GM12878 (cell line): ENCODE results near the gene NXPH1. TPM values are rescaled to one million over a fixed set of nuclear protein-coding genes. Genes with fewer than 3 reads are reported as not detected.

Experiments
- ATAC-seq: fragments of 200-7000 bp; cut with Tn5 transposase; 3 replicates; pipeline ENCODE4 v1.9.1; 2020; ENCODE audit warnings: mild to moderate bottlenecking, moderate library complexity
- BruUV-seq: library from RNA; stranded (reverse); fragments of 400-500 nt; replicated peaks from 2 replicates; lab custom pipeline; 2021; lab: Mats Ljungman, UMichigan
- CTCF ChIA-PET: fragments of 300-600 bp; sonication (Branson Sonifier 250); formaldehyde crosslinking; extraction: SDS; loops from one replicate; lab custom pipeline; 2021; ENCODE audit warnings: inconsistent platforms; lab: Yijun Ruan, JAX
- POLR2A ChIA-PET: fragments of 350-600 bp; formaldehyde crosslinking; extraction: SDS; loops from one replicate; lab custom pipeline; 2021; ENCODE audit warnings: inconsistent platforms; lab: Charles Lee
- RAD21 ChIA-PET: fragments of 300-600 bp; sonication (Branson Sonifier 250); formaldehyde crosslinking; loops from one replicate; lab custom pipeline; 2023; ENCODE audit warnings: antibody characterized with exemption; ENCODE audit not compliant: unreplicated experiment; lab: Charles Lee
- SMC1A ChIA-PET: fragments of 300-600 bp; sonication (Branson Sonifier 250); formaldehyde crosslinking; loops from one replicate; lab custom pipeline; 2023; ENCODE audit not compliant: unreplicated experiment, uncharacterized antibody; lab: Charles Lee
- DNase-seq: peaks from one replicate; pipeline ENCODE4 v3.0.0-alpha.2; 2011; ENCODE audit warnings: low read depth, low spot score
- FAIRE-seq: peaks from 3 replicates; lab custom pipeline; 2011; peaks lifted over from hg19 to GRCh38; lab: Jason Lieb, UNC
- H2AFZ ChIP-seq: 2 replicates; pipeline ENCODE4 v1.6.0; 2011; ENCODE audit warnings: low read depth, low read length, control low read depth; ENCODE audit not compliant: control insufficient read depth
- H3K27ac ChIP-seq: 2 replicates; pipeline ENCODE4 v1.5.1; 2011; ENCODE audit warnings: control low read depth; ENCODE audit not compliant: control insufficient read depth, insufficient read depth
- H3K27me3 ChIP-seq, 2 experiments: replicated peaks in 1 of 2; 2 replicates each; pipeline versions ENCODE4 v1.6.0 to v1.6.1; 2011; ENCODE audit warnings: low read length in 1 of 2; ENCODE audit not compliant: control insufficient read depth in 2 of 2, insufficient read depth in 2 of 2
- H3K36me3 ChIP-seq, 2 experiments: 2 replicates each; pipeline ENCODE4 v1.5.1; 2011; ENCODE audit warnings: low read length in 1 of 2; ENCODE audit not compliant: control insufficient read depth in 2 of 2, insufficient read depth in 2 of 2
- H3K4me1 ChIP-seq: 2 replicates; pipeline ENCODE4 v1.6.1; 2011; ENCODE audit warnings: mild to moderate bottlenecking, low read length, moderate library complexity, mixed read lengths; ENCODE audit not compliant: control insufficient read depth, insufficient read depth
- H3K4me2 ChIP-seq: 2 replicates; pipeline ENCODE4 v1.6.0; 2011; ENCODE audit warnings: control low read depth; ENCODE audit not compliant: control insufficient read depth, insufficient read depth
- H3K4me3 ChIP-seq: fragments of 200-600 bp; sonication (generic); 2 replicates; pipeline ENCODE4 v1.5.1; 2016
- H3K79me2 ChIP-seq: 2 replicates; pipeline ENCODE4 v1.6.0; 2011; ENCODE audit warnings: low read length; ENCODE audit not compliant: control insufficient read depth, insufficient read depth
- H3K9ac ChIP-seq: 2 replicates; pipeline ENCODE4 v1.8.0; 2011; ENCODE audit warnings: low read length, control low read depth, mixed read lengths; ENCODE audit not compliant: control insufficient read depth, insufficient read depth
- H3K9me3 ChIP-seq: replicated peaks from 3 replicates; pipeline ENCODE4 v1.5.1; 2011; ENCODE audit warnings: mild to moderate bottlenecking, low read length; ENCODE audit not compliant: control insufficient read depth, insufficient read depth
- H4K20me1 ChIP-seq: 2 replicates; pipeline ENCODE4 v1.6.0; 2011; ENCODE audit not compliant: control insufficient read depth, insufficient read depth
- ATF7 ChIP-seq: fragments of 450-650 bp; IDR thresholded peaks from 2 replicates; pipeline ENCODE4 v1.6.1; 2016; ENCODE audit warnings: low read depth, mild to moderate bottlenecking
- BCLAF1 ChIP-seq: fragments of 450-650 bp; IDR thresholded peaks from 2 replicates; pipeline ENCODE4 v1.6.1; 2017; ENCODE audit warnings: antibody characterized with exemption, mild to moderate bottlenecking, moderate library complexity
- BHLHE40 ChIP-seq, 2 experiments: fragments of 450-650 bp in 1 of 2; IDR thresholded peaks; 2 replicates each; pipeline ENCODE4 v1.6.1; 2011 to 2017; ENCODE audit warnings: low read depth in 2 of 2, borderline replicate concordance in 1 of 2, improper control_type of control experiment in 1 of 2, low read length in 1 of 2, mild to moderate bottlenecking in 1 of 2
- CEBPZ ChIP-seq: fragments of 150-350 bp; IDR thresholded peaks from 2 replicates; pipeline ENCODE4 v1.6.1; 2016; ENCODE audit warnings: low read depth, low read length
- ETV6 ChIP-seq, 2 experiments: fragments of 450-650 bp in 1 of 2; IDR thresholded peaks in 1 of 2; conservative IDR thresholded peaks in 1 of 2; 2 replicates each; pipeline ENCODE4 v1.6.1; 2014; ENCODE audit warnings: antibody characterized with exemption in 1 of 2, borderline replicate concordance in 1 of 2, low read depth in 1 of 2, mild to moderate bottlenecking in 1 of 2, moderate library complexity in 1 of 2
- IRF3 ChIP-seq: fragments of 450-650 bp; IDR thresholded peaks from 2 replicates; pipeline ENCODE4 v1.6.1; 2014; ENCODE audit warnings: mild to moderate bottlenecking
- POLR2A ChIP-seq: IDR thresholded peaks from 2 replicates; pipeline ENCODE4 v1.6.1; 2011; ENCODE audit warnings: low read depth, mild to moderate bottlenecking, low read length
- POLR2AphosphoS5 ChIP-seq: IDR thresholded peaks from 2 replicates; pipeline ENCODE4 v1.6.1; 2011; ENCODE audit warnings: mild to moderate bottlenecking, low read length, inconsistent platforms
- REST ChIP-seq: IDR thresholded peaks from 2 replicates; pipeline ENCODE4 v1.6.1; 2012; ENCODE audit warnings: mild to moderate bottlenecking, low read depth, low read length
- SRF ChIP-seq, 2 experiments: IDR thresholded peaks; 2 replicates each; pipeline ENCODE4 v1.6.1; 2011; ENCODE audit warnings: low read depth in 2 of 2, low read length in 2 of 2, mild to moderate bottlenecking in 1 of 2, moderate library complexity in 1 of 2
- ZNF24 ChIP-seq: fragments of 450-650 bp; IDR thresholded peaks from 2 replicates; pipeline ENCODE4 v1.6.1; 2017; ENCODE audit warnings: antibody characterized with exemption, mild to moderate bottlenecking
- WGBS: methylation state at CpG from one replicate; pipeline ENCODE4 v1.1.6; 2016; ENCODE audit warnings: low lambda C conversion rate; ENCODE audit not compliant: insufficient replicate concordance, insufficient coverage; ENCODE audit errors: missing lambda C conversion rate; 5-methylcytosine and 5-hydroxymethylcytosine counted together
- in situ Hi-C: fragments of 300-500 bp; cut with MboI; formaldehyde crosslinking; loops from 9 replicates; pipeline ENCODE4 v1.14.3; 2018; ENCODE audit warnings: mixed read lengths
- intact Hi-C: fragments of 100-400 bp; cut with micrococcal nuclease; formaldehyde crosslinking; loops from one replicate; pipeline ENCODE4 v1.14.2; 2022; ENCODE audit not compliant: unreplicated experiment
- polyA plus RNA-seq, 11 experiments: library from polyadenylated mRNA; depleted of rRNA in 4 of 11; unstranded in 6 of 11; stranded (reverse) in 5 of 11; fragments of >200 nt; fragmentation: Nextera tagmentation in 4 of 11; fragmentation: Illumina TruSeq in 1 of 11; extraction: Ambion mirVana in 4 of 11; extraction: Trizol in 1 of 11; gene quantifications; 1 replicate in 1 of 11; 2 replicates in 10 of 11; pipeline versions ENCODE4 v1.2.1 to v1.2.3, GENCODE V29; 2011 to 2016; ENCODE audit warnings: inconsistent platforms in 2 of 11, missing spikeins in 2 of 11, low read depth in 1 of 11
- total RNA-seq, 4 experiments: library from RNA; depleted of rRNA in 3 of 4; stranded (reverse); fragments of >200 nt in 3 of 4; fragmentation: Illumina TruSeq in 1 of 4; extraction: Trizol in 1 of 4; gene quantifications; 2 replicates each; pipeline versions ENCODE4 v1.2.1 to v1.2.3, GENCODE V29; 2013 to 2021

Gene NXPH1
- total and polyA plus RNA-seq, 10 of the 15 experiments (the other 5 are each of a cell fraction or from before 2014, with no cell fraction given): 0.06 to 0.34 TPM; not detected in 8

GRCh38 chr7:8516976-8517375 is 83.6 kb downstream of the NXPH1 start (continued):
- TF ChIP-seq REST: no peak

GRCh38 chr7:8528311-8528710 is 94.9 kb downstream of the NXPH1 start:
- no peaks in the 10 kb centered on the region for H3K79me2 ChIP-seq
- no peaks in the 10 kb centered on the region for H3K9me3 ChIP-seq
- ChIA-PET RAD21 (no interaction called here), CTCF (no interaction called here), POLR2A (no interaction called here), SMC1A (no interaction called here)
- H2AFZ ChIP-seq: no peak overlapping the region
- in situ Hi-C loops (no loop called here), intact Hi-C loops (no loop called here)
- WGBS: 4% methylated on average over 2 of the region's 2 CpGs
- H3K9ac ChIP-seq: no peak overlapping the region
- H3K27ac ChIP-seq: no peak overlapping the region
- DNase-seq (no peak), FAIRE-seq (no peak), ATAC-seq (no peak)
- BruUV-seq: no TSS peak
- no peaks in the 10 kb centered on the region for H3K36me3 ChIP-seq
- H3K27me3 ChIP-seq: no peaks in the 10 kb centered on the region
- no peak overlapping the region for H3K4me2 ChIP-seq
- H3K4me1 ChIP-seq: no peaks in the 10 kb centered on the region
- no peak overlapping the region for H3K4me3 ChIP-seq
- H4K20me1 ChIP-seq: no peaks in the 10 kb centered on the region
- TF ChIP-seq BHLHE40 (IDR thresholded peaks at IDR 0.05; ENCODE audit: borderline replicate concordance in 1 of 2, low read depth in 2 of 2, low read length in 1 of 2) (no peak), SRF (IDR thresholded peaks at IDR 0.05; ENCODE audit: low read depth in 2 of 2, low read length in 2 of 2) (no peak), BCLAF1 (no peak), POLR2AphosphoS5 (no peak), ATF7 (no peak), POLR2A (no peak), ZNF24 (no peak), CEBPZ (no peak), ETV6 (conservative IDR thresholded peaks at IDR 0.05 in 1 of 2, IDR thresholded peaks at IDR 0.05 in 1 of 2; ENCODE audit: borderline replicate concordance in 1 of 2, low read depth in 1 of 2) (no peak), IRF3 (no peak)
